PC-3 (cell line): Measurements from ENCODE around the gene PRRC1. TPM values are rescaled to one million over a fixed set of nuclear protein-coding genes. Genes with fewer than 3 reads are reported as not detected.

ENCODE experiments used
- ATAC-seq: fragments of 200-7000 bp; cut with Tn5 transposase; 2 replicates; pipeline ENCODE4 v1.9.1; 2020; ENCODE audit warnings: mild to moderate bottlenecking, moderate library complexity
- BruUV-seq: library from RNA; stranded (reverse); fragments of 400-500 nt; replicated peaks from 2 replicates; lab custom pipeline; 2021; lab: Mats Ljungman, UMichigan
- CTCF ChIA-PET: fragments of 300-600 bp; sonication (Branson Sonifier 250); formaldehyde crosslinking; loops from one replicate; lab custom pipeline; 2022; ENCODE audit warnings: antibody characterized with exemption; lab: Charles Lee
- POLR2A ChIA-PET: fragments of 300-600 bp; sonication (Branson Sonifier 250); formaldehyde crosslinking; loops from one replicate; lab custom pipeline; 2022; ENCODE audit warnings: antibody characterized with exemption; ENCODE audit not compliant: unreplicated experiment; lab: Charles Lee
- DNase-seq: peaks from one replicate; pipeline ENCODE4 v3.0.0-alpha.2; 2015
- H2AFZ ChIP-seq: fragments of 300-600 bp; sonication (generic); 2 replicates; pipeline ENCODE4 v1.6.0; 2016; ENCODE audit warnings: antibody characterized with exemption, low read length
- H3F3A ChIP-seq: fragments of 300-600 bp; sonication (generic); one replicate; pipeline ENCODE4 v1.6.0; 2017; ENCODE audit warnings: antibody characterized with exemption, low read length, control low read depth, mild to moderate bottlenecking; ENCODE audit not compliant: unreplicated experiment
- H3K27ac ChIP-seq: fragments of 300-600 bp; sonication (generic); 2 replicates; pipeline ENCODE4 v1.5.1; 2016; ENCODE audit warnings: mild to moderate bottlenecking, low read length
- H3K27me3 ChIP-seq: fragments of 300-600 bp; sonication (generic); 2 replicates; pipeline ENCODE4 v1.6.1; 2016; ENCODE audit warnings: low read length, mixed read lengths
- H3K36me3 ChIP-seq: fragments of 300-600 bp; sonication (generic); 2 replicates; pipeline ENCODE4 v1.6.1; 2016; ENCODE audit warnings: low read depth, mixed run types, low read length, mixed read lengths
- H3K4me1 ChIP-seq: fragments of 300-600 bp; sonication (generic); 2 replicates; pipeline ENCODE4 v1.5.1; 2016; ENCODE audit warnings: low read length; ENCODE audit not compliant: insufficient read depth
- H3K4me2 ChIP-seq: fragments of 300-600 bp; sonication (generic); 2 replicates; pipeline ENCODE4 v1.6.0; 2016; ENCODE audit warnings: low read length
- H3K4me3 ChIP-seq: fragments of 300-600 bp; sonication (generic); 2 replicates; pipeline ENCODE4 v1.5.1; 2016; ENCODE audit warnings: mild to moderate bottlenecking, low read length, mixed read lengths
- H3K79me2 ChIP-seq: fragments of 300-600 bp; sonication (generic); 2 replicates; pipeline ENCODE4 v1.6.1; 2017; ENCODE audit warnings: low read length, mixed read lengths
- H3K9ac ChIP-seq: fragments of 300-600 bp; sonication (generic); 2 replicates; pipeline ENCODE4 v1.6.0; 2016; ENCODE audit warnings: mild to moderate bottlenecking, low read length
- H3K9me2 ChIP-seq: fragments of 300-600 bp; sonication (generic); replicated peaks from 2 replicates; pipeline ENCODE4 v1.6.1; 2016; ENCODE audit warnings: mixed run types, low read length, mixed read lengths
- H3K9me3 ChIP-seq: fragments of 300-600 bp; sonication (generic); 2 replicates; pipeline ENCODE4 v1.6.1; 2016; ENCODE audit warnings: low read length, mixed read lengths
- H4K20me1 ChIP-seq: fragments of 300-600 bp; sonication (generic); 2 replicates; pipeline ENCODE4 v1.6.1; 2016; ENCODE audit warnings: low read length, mixed read lengths
- CTCF ChIP-seq: fragments of 300-600 bp; sonication (generic); conservative IDR thresholded peaks from 2 replicates; pipeline ENCODE4 v1.5.1; 2017; ENCODE audit warnings: antibody characterized with exemption, low read depth, mild to moderate bottlenecking, low read length
- EZH2 ChIP-seq: fragments of 300-600 bp; sonication (generic); IDR thresholded peaks from one replicate; pipeline ENCODE4 v1.6.1; 2017; ENCODE audit warnings: antibody characterized with exemption, mild to moderate bottlenecking, low read length; ENCODE audit not compliant: unreplicated experiment
- EZH2phosphoT487 ChIP-seq: fragments of 300-600 bp; sonication (generic); IDR thresholded peaks from 2 replicates; pipeline ENCODE4 v1.6.1; 2018; ENCODE audit warnings: mild to moderate bottlenecking, antibody characterized with exemption, low read length, borderline replicate concordance
- intact Hi-C: fragments of 100-400 bp; cut with micrococcal nuclease; formaldehyde crosslinking; loops from 2 replicates; pipeline ENCODE4 v1.9.0; 2023
- total RNA-seq: library from RNA; depleted of rRNA; stranded (reverse); fragments of >200 nt; gene quantifications from 2 replicates; pipeline ENCODE4 v1.2.3, GENCODE V29; 2014

The PRRC1 gene
- total RNA-seq, 1 experiment from 2014 or later = 56.4 TPM

DNA sequence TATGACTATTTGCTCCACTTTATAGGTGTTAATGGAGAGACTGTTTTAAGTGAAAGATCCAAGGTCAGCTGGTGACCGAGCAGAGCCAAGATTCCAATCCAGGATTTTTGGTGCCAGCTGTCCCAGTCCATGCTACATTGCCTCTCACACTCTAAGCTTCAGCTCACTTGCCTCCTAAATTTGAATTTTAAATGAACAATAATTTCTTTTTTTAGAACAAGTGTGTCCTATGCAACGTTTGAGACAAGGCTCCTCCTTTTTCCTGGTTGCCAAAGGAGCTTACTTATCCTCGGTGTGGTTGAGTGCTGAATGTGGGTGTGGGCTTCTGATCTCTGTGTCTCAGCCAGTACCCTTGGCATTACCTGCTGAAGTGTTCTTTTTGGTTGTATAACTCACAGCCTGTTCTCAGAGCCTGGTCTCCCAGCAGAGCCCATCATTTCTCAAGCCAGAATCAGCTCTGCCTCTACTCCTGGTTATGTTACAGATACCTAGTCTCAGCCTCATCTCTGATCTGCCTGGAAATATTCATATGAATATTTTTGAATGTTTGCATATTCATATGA is 4.0 kb upstream of the PRRC1 start:
- Histone ChIP-seq H3K4me1 (peaks cover 4% of the 10 kb centered on the region; the same call in 1 of the 2 replicates), H3K4me2 (no peak overlapping the region), H3K9ac (no peak overlapping the region), H3K9me3 (no peaks in the 10 kb centered on the region), H3K27ac (no peak overlapping the region), H3K4me3 (no peak overlapping the region), H4K20me1 (peaks cover 1% of the 10 kb centered on the region; the same call in 1 of the 2 replicates), H3K27me3 (peaks cover 39% of the 10 kb centered on the region), H3K36me3 (no peaks in the 10 kb centered on the region), H3K9me2 (no peaks in the 10 kb centered on the region), H2AFZ (no peak overlapping the region), H3K79me2 (peaks cover 9% of the 10 kb centered on the region), H3F3A (no peaks in the 10 kb centered on the region)
- no peak for TF ChIP-seq CTCF
- TF ChIP-seq EZH2 = no peak
- TF ChIP-seq EZH2phosphoT487 = no peak
- intact Hi-C loops = no loop called here
- CTCF ChIA-PET = no interaction called here
- no peak for ATAC-seq
- BruUV-seq = no TSS peak
- no peak for DNase-seq
- POLR2A ChIA-PET = no interaction called here

DNA sequence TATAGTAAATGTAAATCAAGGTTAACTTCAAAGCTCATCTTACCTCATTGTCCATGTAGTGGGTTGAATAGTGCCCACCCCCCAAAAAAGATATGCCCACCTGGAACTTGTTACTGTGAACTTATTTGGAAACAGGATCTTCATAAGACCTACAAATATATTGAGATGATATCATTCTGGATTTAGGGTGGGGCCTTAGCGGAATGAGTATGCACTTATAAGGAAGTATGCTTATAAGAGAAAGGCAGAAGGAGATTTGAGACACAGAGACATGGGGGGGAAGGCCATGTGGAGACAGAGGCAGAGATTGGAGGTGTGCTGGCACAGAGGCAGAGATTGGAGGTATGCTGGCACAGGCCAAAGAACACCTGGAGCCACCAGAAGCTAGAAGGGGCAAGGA is 2.6 kb upstream of the PRRC1 start:
- no peak for DNase-seq
- no peak overlapping the region for H3K4me2 ChIP-seq
- H3K79me2 ChIP-seq = peaks cover 23% of the 10 kb centered on the region
- H3K9ac ChIP-seq = no peak overlapping the region
- no peak for ATAC-seq
- no peak overlapping the region for H3K4me3 ChIP-seq
- H3K9me2 ChIP-seq = no peaks in the 10 kb centered on the region
- H3K27ac ChIP-seq = no peak overlapping the region
- H3F3A ChIP-seq = no peaks in the 10 kb centered on the region
- TF ChIP-seq CTCF = no peak
- no peak for TF ChIP-seq EZH2phosphoT487
- no peak for TF ChIP-seq EZH2
- peaks cover 28% of the 10 kb centered on the region for H3K27me3 ChIP-seq
- H3K4me1 ChIP-seq = peaks cover 15% of the 10 kb centered on the region
- H2AFZ ChIP-seq = no peak overlapping the region
- H3K9me3 ChIP-seq = no peaks in the 10 kb centered on the region
- H3K36me3 ChIP-seq = peaks cover 8% of the 10 kb centered on the region
- peaks cover 13% of the 10 kb centered on the region; the same call in 1 of the 2 replicates for H4K20me1 ChIP-seq
- ChIA-PET CTCF (interaction anchor here (0.7 kb wide), 1 partner anchor 22 kb away, joined by 3 read pairs; no protein-coding TSS in a partner anchor), POLR2A (no interaction called here)
- BruUV-seq = no TSS peak
- intact Hi-C loops = no loop called here

DNA sequence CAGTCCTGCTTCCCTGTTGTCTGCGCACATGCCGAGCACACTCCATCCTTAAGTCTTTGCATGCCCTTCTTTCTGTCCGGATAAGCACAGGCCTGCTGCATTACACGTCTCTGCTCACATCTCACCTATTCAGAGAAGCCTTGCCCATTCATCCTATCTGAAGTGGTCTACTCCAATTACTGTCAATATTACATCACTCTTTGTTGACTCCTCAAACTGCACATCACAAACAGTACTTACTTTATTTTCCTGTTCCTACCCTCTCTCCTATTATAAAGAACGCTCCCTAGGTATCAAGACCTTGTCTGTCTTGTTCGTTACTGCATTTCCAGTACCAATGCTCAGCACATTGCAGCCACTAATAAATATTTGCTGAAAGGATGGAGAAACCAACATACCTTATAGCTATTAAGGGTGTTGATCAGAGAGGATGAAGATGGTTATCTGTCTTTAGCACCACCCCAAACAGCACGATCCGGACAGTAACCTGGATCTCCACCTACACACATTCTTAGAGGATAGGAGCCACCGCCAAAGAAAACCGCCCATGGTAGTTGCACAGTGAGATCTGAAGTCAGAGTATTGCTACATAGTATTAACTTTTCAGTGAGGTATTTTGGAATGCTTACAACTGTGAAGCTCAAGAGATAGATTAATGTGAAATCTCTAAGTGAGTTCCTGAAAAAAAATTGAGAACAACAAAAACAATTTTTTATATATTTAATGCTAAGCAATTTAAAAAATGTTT is 1.6 kb upstream of the PRRC1 start:
- Histone ChIP-seq H3K4me3 (no peak overlapping the region), H3F3A (no peaks in the 10 kb centered on the region), H3K9me3 (peaks cover 7% of the 10 kb centered on the region), H3K9ac (no peak overlapping the region), H3K4me2 (no peak overlapping the region), H3K27me3 (peaks cover 19% of the 10 kb centered on the region), H3K4me1 (peaks cover 15% of the 10 kb centered on the region), H3K36me3 (peaks cover 18% of the 10 kb centered on the region), H3K79me2 (peaks cover 33% of the 10 kb centered on the region), H3K9me2 (no peaks in the 10 kb centered on the region), H2AFZ (no peak overlapping the region), H3K27ac (no peak overlapping the region), H4K20me1 (peaks cover 15% of the 10 kb centered on the region; the same call in 1 of the 2 replicates)
- ATAC-seq = no peak
- TF ChIP-seq EZH2 (no peak), EZH2phosphoT487 (no peak), CTCF (no peak)
- POLR2A ChIA-PET = no interaction called here
- intact Hi-C loops = no loop called here
- DNase-seq = no peak
- BruUV-seq = no TSS peak
- CTCF ChIA-PET = no interaction called here
